Peyer's patch (tissue), 4 donors: ENCODE results near the gene PSAT1. TPM values are rescaled to one million over a fixed set of nuclear protein-coding genes. Genes with fewer than 3 reads are reported as not detected.

Source experiments
- DNase-seq, 3 donors: peaks; one replicate each; pipeline ENCODE4 v3.0.0-alpha.2; 2017 to 2019
- H3K27ac ChIP-seq, 4 donors: fragments of 200-600 bp; sonication (generic); one replicate each; pipeline ENCODE4 v1.5.1; 2016 to 2019
- H3K27me3 ChIP-seq, 2 donors: fragments of 200-600 bp; sonication (generic); one replicate each; pipeline ENCODE4 v1.5.1; 2019
- H3K36me3 ChIP-seq, 3 donors: fragments of 200-600 bp; sonication (generic); one replicate each; pipeline ENCODE4 v1.5.1; 2016 to 2019
- H3K4me1 ChIP-seq, 4 donors: fragments of 200-600 bp; sonication (generic); one replicate each; pipeline ENCODE4 v1.5.1; 2016 to 2019
- H3K4me3 ChIP-seq, 4 donors: fragments of 200-600 bp; sonication (generic); 1 replicate in 3 of 4; 2 replicates in 1 of 4; pipeline ENCODE4 v1.5.1; 2016 to 2019; ENCODE audit warnings: mild to moderate bottlenecking in 1 of 4
- H3K9me3 ChIP-seq, 4 donors: fragments of 200-600 bp; sonication (generic); one replicate each; pipeline ENCODE4 v1.5.1; 2016 to 2019; ENCODE audit warnings: mild to moderate bottlenecking in 1 of 4
- POLR2A ChIP-seq, 2 donors: fragments of 450-650 bp; IDR thresholded peaks; one replicate each; pipeline ENCODE4 v1.5.1; 2017; ENCODE audit warnings: antibody characterized with exemption in 2 of 2, mild to moderate bottlenecking in 2 of 2, moderate library complexity in 2 of 2
- total RNA-seq, 4 donors: library from RNA; depleted of rRNA; stranded (reverse); fragments of >200 nt; gene quantifications; one replicate each; pipeline ENCODE4 v1.1.0, GENCODE V29; 2016
- TF ChIP-seq, protein P1 (sequence below), 6 experiments: fragments of 450-650 bp in 4 of 6; fragments of 200-600 bp in 2 of 6; sonication (generic) in 1 of 6; IDR thresholded peaks; one replicate each; pipeline ENCODE4 v1.5.1; 2017 to 2019; ENCODE audit warnings: antibody characterized with exemption in 6 of 6, mild to moderate bottlenecking in 3 of 6, moderate library complexity in 1 of 6

Gene PSAT1
- total RNA-seq, 4 donors from 2014 or later = 1.0 to 2.4 (median 1.7) TPM

DNA sequence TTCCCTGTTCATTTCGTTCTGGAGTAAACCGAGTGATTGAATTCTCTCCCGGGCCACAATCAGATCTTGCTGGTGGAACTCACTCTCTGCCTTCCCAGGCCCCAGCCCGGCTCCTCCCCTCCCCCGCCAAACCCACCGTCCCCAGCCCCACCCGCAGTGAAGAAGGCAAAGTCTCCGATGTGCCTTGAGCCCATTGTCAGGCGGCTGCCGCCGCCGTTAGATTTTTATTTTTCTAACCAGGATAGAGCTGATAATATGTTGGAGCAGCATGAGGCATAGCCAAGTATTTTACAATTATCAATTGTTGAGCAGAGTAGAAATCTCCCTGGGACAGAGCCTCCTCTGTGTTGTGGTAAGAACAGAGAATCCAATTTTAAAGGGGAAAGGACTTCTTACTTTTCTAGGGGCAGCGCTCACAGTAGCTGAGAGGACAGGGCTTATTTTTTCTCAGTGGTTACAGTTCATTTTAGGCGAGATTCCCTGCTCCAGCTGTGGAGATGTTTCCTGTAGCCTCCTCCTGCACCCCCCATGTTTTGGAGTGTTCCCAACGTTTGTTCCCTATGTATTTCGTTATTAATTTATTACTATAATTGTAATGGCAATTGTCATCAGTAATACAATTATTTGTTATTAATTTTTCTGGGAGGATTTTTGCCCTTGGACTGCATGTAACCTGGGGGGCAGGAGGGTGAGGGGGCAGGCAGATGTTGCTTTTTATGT lies 1.3 kb downstream of the PSAT1 start:
- Histone ChIP-seq H3K4me1 (peaks cover 0 to 22% (median 7%) of the 10 kb centered on the region in 4 donors), H3K27me3 (no peaks in the 10 kb centered on the region), H3K27ac (no peak overlapping the region), H3K36me3 (no peaks in the 10 kb centered on the region), H3K9me3 (no peaks in the 10 kb centered on the region), H3K4me3 (peak overlapping the region; percentile 48 to 60 (median 53))
- no peak for DNase-seq
- TF ChIP-seq, protein P1, sequence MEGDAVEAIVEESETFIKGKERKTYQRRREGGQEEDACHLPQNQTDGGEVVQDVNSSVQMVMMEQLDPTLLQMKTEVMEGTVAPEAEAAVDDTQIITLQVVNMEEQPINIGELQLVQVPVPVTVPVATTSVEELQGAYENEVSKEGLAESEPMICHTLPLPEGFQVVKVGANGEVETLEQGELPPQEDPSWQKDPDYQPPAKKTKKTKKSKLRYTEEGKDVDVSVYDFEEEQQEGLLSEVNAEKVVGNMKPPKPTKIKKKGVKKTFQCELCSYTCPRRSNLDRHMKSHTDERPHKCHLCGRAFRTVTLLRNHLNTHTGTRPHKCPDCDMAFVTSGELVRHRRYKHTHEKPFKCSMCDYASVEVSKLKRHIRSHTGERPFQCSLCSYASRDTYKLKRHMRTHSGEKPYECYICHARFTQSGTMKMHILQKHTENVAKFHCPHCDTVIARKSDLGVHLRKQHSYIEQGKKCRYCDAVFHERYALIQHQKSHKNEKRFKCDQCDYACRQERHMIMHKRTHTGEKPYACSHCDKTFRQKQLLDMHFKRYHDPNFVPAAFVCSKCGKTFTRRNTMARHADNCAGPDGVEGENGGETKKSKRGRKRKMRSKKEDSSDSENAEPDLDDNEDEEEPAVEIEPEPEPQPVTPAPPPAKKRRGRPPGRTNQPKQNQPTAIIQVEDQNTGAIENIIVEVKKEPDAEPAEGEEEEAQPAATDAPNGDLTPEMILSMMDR (IDR thresholded peaks at IDR 0.05) = no peak
- TF ChIP-seq POLR2A (IDR thresholded peaks at IDR 0.05) = no peak

DNA sequence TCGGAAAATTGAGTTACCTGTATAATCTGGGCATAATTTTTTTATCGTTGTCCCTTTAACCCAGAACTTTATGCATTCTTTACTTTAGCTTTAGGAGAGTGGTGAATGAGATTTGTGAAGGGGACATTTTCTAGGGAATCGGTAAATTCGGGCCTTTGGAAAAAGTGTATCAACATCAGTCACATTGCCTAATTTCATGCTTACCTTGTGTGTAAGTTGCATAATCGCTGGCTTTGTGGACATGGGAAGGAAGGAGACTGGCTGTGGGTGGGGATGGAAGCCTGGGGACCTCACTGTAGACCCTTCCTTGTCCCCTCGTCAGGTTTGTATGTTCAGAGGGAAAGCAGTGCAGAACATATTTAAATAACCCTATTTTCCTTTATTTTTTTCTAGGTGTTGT lies 3.3 kb downstream of the PSAT1 start:
- H3K4me1 ChIP-seq = peaks cover 0 to 22% (median 7%) of the 10 kb centered on the region in 4 donors
- H3K9me3 ChIP-seq = no peaks in the 10 kb centered on the region
- no peak overlapping the region for H3K4me3 ChIP-seq
- no peak for TF ChIP-seq POLR2A (IDR thresholded peaks at IDR 0.05)
- TF ChIP-seq, protein P1 (IDR thresholded peaks at IDR 0.05) = no peak
- no peaks in the 10 kb centered on the region for H3K27me3 ChIP-seq
- no peaks in the 10 kb centered on the region for H3K36me3 ChIP-seq
- no peak overlapping the region for H3K27ac ChIP-seq
- DNase-seq = no peak

DNA sequence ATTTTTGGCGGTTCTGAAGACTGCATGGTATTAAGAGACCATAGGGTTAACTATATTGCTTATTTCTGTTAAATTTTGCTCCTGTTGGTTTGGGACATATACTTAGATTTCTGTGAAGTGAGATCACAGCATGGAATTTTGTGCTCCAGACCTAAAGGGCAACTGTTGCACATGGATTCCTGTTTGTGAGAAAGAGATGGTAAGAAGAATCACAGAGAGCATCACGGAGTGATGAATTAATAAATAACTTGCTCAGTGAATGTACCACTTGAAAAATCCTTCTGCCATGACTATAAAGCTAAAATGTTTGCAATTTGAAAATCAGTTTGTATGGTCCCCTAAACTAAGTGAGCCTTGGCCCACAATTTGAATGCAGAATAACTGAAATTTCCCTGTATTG lies 4.5 kb downstream of the PSAT1 start:
- Histone ChIP-seq H3K4me1 (peaks cover 0 to 17% (median 7%) of the 10 kb centered on the region in 4 donors), H3K27me3 (no peaks in the 10 kb centered on the region), H3K36me3 (no peaks in the 10 kb centered on the region), H3K27ac (no peak overlapping the region), H3K9me3 (no peaks in the 10 kb centered on the region), H3K4me3 (no peak overlapping the region)
- no peak for DNase-seq
- TF ChIP-seq, protein P1 (IDR thresholded peaks at IDR 0.05) = no peak
- no peak for TF ChIP-seq POLR2A (IDR thresholded peaks at IDR 0.05)

DNA sequence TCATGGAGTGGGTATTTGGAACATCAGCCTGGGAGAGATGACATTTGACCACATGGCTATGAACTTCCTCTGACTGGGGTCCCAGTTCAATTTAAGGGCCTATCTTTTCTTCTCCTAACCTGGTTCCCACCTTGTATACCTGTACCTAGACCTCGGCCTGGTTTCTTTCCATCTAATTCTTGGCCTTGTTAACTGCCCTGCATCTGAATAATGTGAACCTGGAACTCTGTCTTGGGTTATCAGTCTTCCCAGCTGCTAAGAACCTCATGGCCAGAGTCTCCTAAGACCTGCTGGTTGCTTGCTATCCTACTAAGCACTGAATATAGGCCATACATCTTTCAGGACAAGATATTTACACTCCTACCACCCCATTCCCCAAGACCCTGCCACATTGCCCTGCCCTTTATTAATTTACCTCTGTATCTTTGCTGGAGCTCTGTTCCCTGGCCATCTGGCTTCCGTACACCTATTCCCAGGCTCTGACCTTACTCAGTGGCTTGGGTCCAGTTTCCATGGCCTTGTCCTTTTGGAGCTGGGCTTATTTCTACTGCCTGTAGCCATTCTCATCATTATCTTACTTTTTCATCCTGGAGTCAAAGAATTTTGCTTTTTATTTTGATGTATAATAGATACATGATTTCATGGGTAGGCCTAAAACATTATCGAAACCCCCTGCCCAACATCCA lies 6.6 kb downstream of the PSAT1 start:
- H3K4me1 ChIP-seq = no peaks in the 10 kb centered on the region
- no peak overlapping the region for H3K27ac ChIP-seq
- no peaks in the 10 kb centered on the region for H3K36me3 ChIP-seq
- no peak overlapping the region for H3K4me3 ChIP-seq
- TF ChIP-seq, protein P1 (IDR thresholded peaks at IDR 0.05) = no peak
- no peak for TF ChIP-seq POLR2A (IDR thresholded peaks at IDR 0.05)
- H3K9me3 ChIP-seq = no peaks in the 10 kb centered on the region
- no peak for DNase-seq
- H3K27me3 ChIP-seq = no peaks in the 10 kb centered on the region

DNA sequence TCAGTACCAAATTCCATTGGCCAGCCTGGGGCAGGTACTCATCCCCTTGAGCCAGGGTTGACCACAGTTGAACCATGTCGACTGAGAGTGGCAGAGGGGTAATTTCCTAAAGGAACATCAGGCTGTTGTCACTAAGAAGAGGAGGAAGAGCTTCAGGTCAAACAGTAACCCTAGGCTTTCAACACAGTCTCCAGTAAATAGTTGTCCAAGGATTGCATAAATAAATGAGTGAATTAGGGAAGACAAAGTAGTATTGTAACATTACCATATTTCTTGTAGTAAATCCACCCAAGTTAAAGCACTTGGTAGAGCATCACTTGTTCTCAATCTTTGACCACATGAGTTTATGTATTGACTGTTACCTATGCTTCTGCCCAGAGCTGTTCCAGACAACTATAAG lies 7.4 kb downstream of the PSAT1 start:
- Histone ChIP-seq H3K27ac (no peak overlapping the region), H3K27me3 (no peaks in the 10 kb centered on the region), H3K4me3 (no peak overlapping the region), H3K36me3 (no peaks in the 10 kb centered on the region), H3K4me1 (no peaks in the 10 kb centered on the region), H3K9me3 (no peaks in the 10 kb centered on the region)
- no peak for TF ChIP-seq POLR2A (IDR thresholded peaks at IDR 0.05)
- no peak for DNase-seq
